ENCODE measurements around the gene ARSG.

The ARSG gene

GRCh38 chr17:68320311-68320865, 29.1 kb downstream of the ARSG start:
- no peak for TF ChIP-seq CTCF (conservative IDR thresholded peaks at IDR 0.05; ENCODE audit: low read depth, low read length)
- no peak for DNase-seq (ENCODE audit: low read depth)
- H3K4me3 ChIP-seq (ENCODE audit: low read depth, low read length), result no peak overlapping the region

- no peak for TF ChIP-seq CTCF (conservative IDR thresholded peaks at IDR 0.05; ENCODE audit: low read depth, low read length)
- no peak for DNase-seq (ENCODE audit: low read depth)
- H3K4me3 ChIP-seq (ENCODE audit: low read depth, low read length), result no peak overlapping the region
These were observed 29.8 kb downstream of the ARSG start for GRCh38 chr17:68320943-68321555.

GRCh38 chr17:68321556-68321954, 30.3 kb downstream of the ARSG start:
- no peak overlapping the region for H3K4me3 ChIP-seq (ENCODE audit: low read depth, low read length)
- DNase-seq (ENCODE audit: low read depth), result no peak
- TF ChIP-seq CTCF (conservative IDR thresholded peaks at IDR 0.05; ENCODE audit: low read depth, low read length), result no peak

GRCh38 chr17:68322630-68323029, 31.3 kb downstream of the ARSG start:
- H3K4me3 ChIP-seq (ENCODE audit: low read depth, low read length), result no peak overlapping the region
- no peak for DNase-seq (ENCODE audit: low read depth)
- no peak for TF ChIP-seq CTCF (conservative IDR thresholded peaks at IDR 0.05; ENCODE audit: low read depth, low read length)

- no peak for DNase-seq (ENCODE audit: low read depth)
- H3K4me3 ChIP-seq (ENCODE audit: low read depth, low read length), result no peak overlapping the region
- TF ChIP-seq CTCF (conservative IDR thresholded peaks at IDR 0.05; ENCODE audit: low read depth, low read length), result no peak
These were observed 32.8 kb downstream of the ARSG start for GRCh38 chr17:68324114-68324513.

GRCh38 chr17:68324654-68325336, 33.5 kb downstream of the ARSG start:
- H3K4me3 ChIP-seq (ENCODE audit: low read depth, low read length), result no peak overlapping the region
- no peak for TF ChIP-seq CTCF (conservative IDR thresholded peaks at IDR 0.05; ENCODE audit: low read depth, low read length)
- DNase-seq (ENCODE audit: low read depth), result no peak

GRCh38 chr17:68325961-68326360, 34.7 kb downstream of the ARSG start:
- DNase-seq (ENCODE audit: low read depth), result no peak
- TF ChIP-seq CTCF (conservative IDR thresholded peaks at IDR 0.05; ENCODE audit: low read depth, low read length), result no peak
- no peak overlapping the region for H3K4me3 ChIP-seq (ENCODE audit: low read depth, low read length)
